Loucy (cell line): ENCODE measurements around the gene S1PR2.

ENCODE experiments used
- H2AFZ ChIP-seq: fragments of 200-600 bp; sonication (generic); 2 replicates; pipeline ENCODE4 v1.6.0; 2016; ENCODE audit warnings: antibody characterized with exemption, mild to moderate bottlenecking, low read length, moderate library complexity
- H3F3A ChIP-seq: fragments of 200-600 bp; 2 replicates; pipeline ENCODE4 v1.6.0; 2016; ENCODE audit warnings: antibody characterized with exemption, low read depth, mild to moderate bottlenecking
- H3K27me3 ChIP-seq: fragments of 200-600 bp; sonication (generic); 2 replicates; pipeline ENCODE4 v1.6.1; 2014; ENCODE audit warnings: low read length, mild to moderate bottlenecking; ENCODE audit not compliant: insufficient read depth, poor library complexity, severe bottlenecking
- H3K36me3 ChIP-seq: fragments of 200-600 bp; sonication (generic); 2 replicates; pipeline ENCODE4 v1.6.1; 2016; ENCODE audit warnings: low read length; ENCODE audit not compliant: insufficient read depth
- H3K4me1 ChIP-seq: fragments of 200-600 bp; sonication (generic); 2 replicates; pipeline ENCODE4 v1.5.1; 2014; ENCODE audit warnings: low read length, mild to moderate bottlenecking; ENCODE audit not compliant: insufficient read depth, poor library complexity, severe bottlenecking
- H3K4me2 ChIP-seq: fragments of 200-600 bp; sonication (generic); 2 replicates; pipeline ENCODE4 v1.6.0; 2014; ENCODE audit warnings: antibody characterized with exemption, low read length, low read depth, mild to moderate bottlenecking; ENCODE audit not compliant: poor library complexity, severe bottlenecking
- H3K4me3 ChIP-seq: fragments of 200-600 bp; sonication (generic); 2 replicates; pipeline ENCODE4 v1.5.1; 2014; ENCODE audit warnings: low read length, mild to moderate bottlenecking, mixed read lengths; ENCODE audit not compliant: poor library complexity, severe bottlenecking
- H3K79me2 ChIP-seq: fragments of 200-600 bp; sonication (generic); 2 replicates; pipeline ENCODE4 v1.6.1; 2014; ENCODE audit warnings: low read length; ENCODE audit not compliant: insufficient read depth
- H3K9ac ChIP-seq: fragments of 200-600 bp; sonication (generic); 2 replicates; pipeline ENCODE4 v1.6.0; 2014; ENCODE audit warnings: mild to moderate bottlenecking, low read depth, low read length, moderate library complexity; ENCODE audit not compliant: poor library complexity, severe bottlenecking
- H3K9me2 ChIP-seq: fragments of 200-600 bp; sonication (generic); replicated peaks from 2 replicates; pipeline ENCODE4 v1.6.1; 2016; ENCODE audit warnings: low read depth, low read length, mixed read lengths
- H3K9me3 ChIP-seq: fragments of 200-600 bp; sonication (generic); 2 replicates; pipeline ENCODE4 v1.6.1; 2014; ENCODE audit warnings: mild to moderate bottlenecking, antibody characterized with exemption, low read length, low read depth; ENCODE audit not compliant: insufficient read depth
- H4K20me1 ChIP-seq: fragments of 200-600 bp; sonication (generic); 2 replicates; pipeline ENCODE4 v1.6.0; 2014; ENCODE audit warnings: antibody characterized with exemption, low read length, mild to moderate bottlenecking; ENCODE audit not compliant: insufficient read depth, poor library complexity, severe bottlenecking
- EZH2phosphoT487 ChIP-seq: fragments of 200-600 bp; IDR thresholded peaks from 2 replicates; pipeline ENCODE4 v1.6.1; 2018; ENCODE audit warnings: antibody characterized with exemption, mild to moderate bottlenecking, moderate library complexity, borderline replicate concordance
- TF ChIP-seq, protein P1 (sequence below): fragments of 200-600 bp; sonication (generic); conservative IDR thresholded peaks from 2 replicates; pipeline ENCODE4 v1.5.1; 2014; ENCODE audit warnings: mild to moderate bottlenecking, antibody characterized with exemption, low read length

S1PR2 gene

GRCh38 chr19:10226376-10227025, 4.6 kb downstream of the S1PR2 start:
- H3K36me3 ChIP-seq: no peaks in the 10 kb centered on the region
- H4K20me1 ChIP-seq: no peaks in the 10 kb centered on the region
- H3K27me3 ChIP-seq: no peaks in the 10 kb centered on the region
- no peaks in the 10 kb centered on the region for H3K9me2 ChIP-seq
- no peaks in the 10 kb centered on the region for H3K9me3 ChIP-seq
- TF ChIP-seq, protein P1, sequence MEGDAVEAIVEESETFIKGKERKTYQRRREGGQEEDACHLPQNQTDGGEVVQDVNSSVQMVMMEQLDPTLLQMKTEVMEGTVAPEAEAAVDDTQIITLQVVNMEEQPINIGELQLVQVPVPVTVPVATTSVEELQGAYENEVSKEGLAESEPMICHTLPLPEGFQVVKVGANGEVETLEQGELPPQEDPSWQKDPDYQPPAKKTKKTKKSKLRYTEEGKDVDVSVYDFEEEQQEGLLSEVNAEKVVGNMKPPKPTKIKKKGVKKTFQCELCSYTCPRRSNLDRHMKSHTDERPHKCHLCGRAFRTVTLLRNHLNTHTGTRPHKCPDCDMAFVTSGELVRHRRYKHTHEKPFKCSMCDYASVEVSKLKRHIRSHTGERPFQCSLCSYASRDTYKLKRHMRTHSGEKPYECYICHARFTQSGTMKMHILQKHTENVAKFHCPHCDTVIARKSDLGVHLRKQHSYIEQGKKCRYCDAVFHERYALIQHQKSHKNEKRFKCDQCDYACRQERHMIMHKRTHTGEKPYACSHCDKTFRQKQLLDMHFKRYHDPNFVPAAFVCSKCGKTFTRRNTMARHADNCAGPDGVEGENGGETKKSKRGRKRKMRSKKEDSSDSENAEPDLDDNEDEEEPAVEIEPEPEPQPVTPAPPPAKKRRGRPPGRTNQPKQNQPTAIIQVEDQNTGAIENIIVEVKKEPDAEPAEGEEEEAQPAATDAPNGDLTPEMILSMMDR: no peak
- TF ChIP-seq EZH2phosphoT487: no peak
- H3K4me1 ChIP-seq: peaks cover 15% of the 10 kb centered on the region
- H2AFZ ChIP-seq: no peak overlapping the region
- H3K79me2 ChIP-seq: peaks cover 10% of the 10 kb centered on the region; the same call in 1 of the 2 replicates
- H3F3A ChIP-seq: no peaks in the 10 kb centered on the region
- no peak overlapping the region for H3K4me3 ChIP-seq
- H3K4me2 ChIP-seq: no peak overlapping the region
- H3K9ac ChIP-seq: no peak overlapping the region

- Histone ChIP-seq H3K4me1 (peaks cover 13% of the 10 kb centered on the region), H3K4me3 (no peak overlapping the region), H4K20me1 (no peaks in the 10 kb centered on the region), H3K9me3 (no peaks in the 10 kb centered on the region), H3K27me3 (no peaks in the 10 kb centered on the region), H2AFZ (no peak overlapping the region), H3K9me2 (no peaks in the 10 kb centered on the region), H3F3A (no peaks in the 10 kb centered on the region), H3K36me3 (no peaks in the 10 kb centered on the region), H3K9ac (no peak overlapping the region), H3K4me2 (no peak overlapping the region), H3K79me2 (peaks cover 10% of the 10 kb centered on the region; the same call in 1 of the 2 replicates)
- no peak for TF ChIP-seq EZH2phosphoT487
- TF ChIP-seq, protein P1: no peak
These were observed 5.1 kb downstream of the S1PR2 start for GRCh38 chr19:10226021-10226375.

GRCh38 chr19:10224337-10224736, 6.8 kb downstream of the S1PR2 start:
- H3F3A ChIP-seq: no peaks in the 10 kb centered on the region
- H3K4me1 ChIP-seq: peaks cover 4% of the 10 kb centered on the region
- H3K27me3 ChIP-seq: no peaks in the 10 kb centered on the region
- H3K79me2 ChIP-seq: no peaks in the 10 kb centered on the region
- TF ChIP-seq EZH2phosphoT487: no peak
- TF ChIP-seq, protein P1: no peak
- H3K9me3 ChIP-seq: no peaks in the 10 kb centered on the region
- H2AFZ ChIP-seq: no peak overlapping the region
- H3K4me2 ChIP-seq: no peak overlapping the region
- H3K4me3 ChIP-seq: no peak overlapping the region
- no peaks in the 10 kb centered on the region for H4K20me1 ChIP-seq
- H3K36me3 ChIP-seq: no peaks in the 10 kb centered on the region
- H3K9ac ChIP-seq: no peak overlapping the region
- H3K9me2 ChIP-seq: no peaks in the 10 kb centered on the region
